HG03097 (cell line): Measurements from ENCODE around the gene JTB.

ENCODE experiments used
- ATAC-seq: cut with Tn5 transposase; IDR thresholded peaks from one replicate; pipeline ENCODE4 v1.9.1; 2021; ENCODE audit not compliant: unreplicated experiment, low FRiP score

Gene JTB

GRCh38 chr1:153933955-153934354 is 43.5 kb downstream of the JTB start:
- no peak for ATAC-seq

GRCh38 chr1:153933430-153933829 is 44.0 kb downstream of the JTB start:
- ATAC-seq: no peak

DNA sequence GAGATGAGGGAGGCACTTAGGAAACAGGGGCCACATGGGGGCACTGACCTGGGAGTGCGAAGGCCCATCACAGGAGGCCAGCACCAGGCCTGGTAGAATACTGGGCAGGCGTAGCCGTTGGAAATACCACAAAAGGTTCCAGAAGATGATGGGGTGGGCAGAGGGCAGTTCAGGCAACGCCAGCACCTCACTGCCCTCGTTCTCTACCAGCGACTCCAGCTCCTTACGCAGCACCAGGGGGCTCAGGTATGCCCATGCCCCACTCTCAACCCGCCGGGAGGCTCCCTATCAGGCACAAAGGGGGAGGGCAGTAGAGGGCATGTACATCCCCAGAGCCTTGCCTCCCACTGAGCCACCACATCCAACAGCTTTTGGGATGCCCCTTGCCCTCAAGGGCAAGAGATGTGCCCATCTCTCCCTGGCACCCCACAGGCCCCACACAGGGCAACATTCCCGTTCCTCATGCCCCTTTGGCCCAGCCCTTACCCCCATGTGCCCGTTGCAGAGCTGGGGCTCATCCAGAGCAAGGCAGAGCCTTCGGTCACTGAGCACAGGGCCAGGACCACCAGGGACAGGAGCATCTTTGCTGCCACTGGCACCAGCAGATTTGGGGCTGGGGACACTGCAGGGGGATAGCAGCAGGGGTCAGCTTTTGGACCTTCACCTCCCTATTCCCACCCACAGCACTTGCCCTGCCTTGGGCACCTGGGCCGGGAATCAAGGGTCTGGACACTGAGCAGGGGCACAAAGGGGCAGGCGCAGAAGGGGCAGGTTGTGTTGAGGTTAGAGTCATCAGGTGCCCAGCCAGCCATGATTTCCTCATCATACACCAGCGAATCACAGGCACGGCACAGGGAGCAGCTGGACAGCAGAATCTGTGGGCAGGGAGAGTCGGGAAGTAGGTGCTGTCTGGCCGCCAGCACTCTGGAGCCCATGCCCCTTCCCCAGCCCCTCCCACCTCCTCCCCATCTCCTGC is 45.0 kb downstream of the JTB start:
- no peak for ATAC-seq

- no peak for ATAC-seq
These were observed 47.2 kb downstream of the JTB start for GRCh38 chr1:153929981-153930948.

GRCh38 chr1:153929426-153929825 is 48.0 kb downstream of the JTB start:
- no peak for ATAC-seq

- no peak for ATAC-seq
These were observed 48.6 kb downstream of the JTB start for GRCh38 chr1:153928791-153929341.

DNA sequence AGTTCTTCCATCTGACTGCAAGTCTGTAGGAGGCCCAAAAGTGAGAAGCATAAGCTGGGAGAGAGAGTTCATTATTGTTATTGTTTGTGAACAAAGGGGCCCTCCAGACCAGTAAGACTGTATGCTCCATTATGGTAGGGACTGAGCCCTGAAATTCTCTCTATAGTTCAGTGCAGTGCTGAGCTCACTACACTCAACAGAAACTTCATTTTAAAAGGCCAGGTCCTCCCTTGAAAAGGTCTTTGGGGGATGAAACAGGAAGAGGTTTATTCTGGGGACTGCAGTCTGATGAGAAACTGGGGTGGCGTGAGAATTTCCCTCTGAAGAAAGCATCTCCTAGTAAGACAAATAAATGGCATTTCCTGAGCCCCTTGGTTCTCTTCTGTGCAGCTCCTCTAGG is 49.2 kb downstream of the JTB start:
- ATAC-seq: no peak

DNA sequence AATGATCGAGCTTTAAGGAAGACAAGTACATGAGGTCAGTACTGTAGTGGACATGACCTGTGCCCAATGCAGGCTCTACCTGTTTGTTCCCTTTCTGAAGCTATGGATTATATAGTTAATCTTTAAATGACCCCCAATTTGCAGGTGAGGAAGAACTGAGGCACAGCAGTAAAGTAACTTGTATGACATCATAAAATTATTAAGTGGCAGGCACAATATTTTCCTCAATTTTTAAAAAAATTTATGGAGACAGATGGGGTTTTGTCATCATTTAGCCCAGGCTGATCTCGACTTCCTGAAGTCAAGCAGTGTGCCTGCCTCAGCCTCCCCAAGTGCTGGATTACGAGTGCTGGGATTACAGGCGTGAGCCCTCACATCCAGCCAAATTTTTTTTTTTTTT is 51.1 kb downstream of the JTB start:
- no peak for ATAC-seq
